K562 (cell line): ENCODE results near the gene AKAIN1. TPM values are rescaled to one million over a fixed set of nuclear protein-coding genes. Genes with fewer than 3 reads are reported as not detected.

Experiments used
- ATAC-seq: fragments of 200-7000 bp; cut with Tn5 transposase; 3 replicates; pipeline ENCODE4 v1.9.1; 2020; ENCODE audit warnings: moderate library complexity
- BruUV-seq: library from RNA; stranded (reverse); fragments of 400-500 nt; replicated peaks from 2 replicates; lab custom pipeline; 2021; lab: Mats Ljungman, UMichigan
- CTCF ChIA-PET: fragments of 300-600 bp; formaldehyde crosslinking; extraction: SDS; loops from one replicate; lab custom pipeline; 2021; ENCODE audit warnings: low intra/inter-chr PET ratio; lab: Yijun Ruan, JAX
- POLR2A ChIA-PET: fragments of 300-600, 350-650 bp; sonication (Branson Sonifier 250); formaldehyde crosslinking; extraction: SDS; loops from one replicate; lab custom pipeline; 2021; ENCODE audit warnings: antibody characterized with exemption, inconsistent platforms; lab: Yijun Ruan, JAX
- DNase-seq, 4 experiments: peaks; one replicate each; pipeline versions ENCODE4 v3.0.0 to v3.0.0-alpha.2; 2011 to 2018; ENCODE audit warnings: low spot score in 3 of 4, mixed read lengths in 3 of 4; ENCODE audit errors: extremely low read depth in 1 of 4
- FAIRE-seq: peaks from 2 replicates; lab custom pipeline; 2011; peaks lifted over from hg19 to GRCh38; lab: Jason Lieb, UNC
- H2AFZ ChIP-seq: 2 replicates; pipeline ENCODE4 v1.6.0; 2011; ENCODE audit warnings: low read depth, low read length, control low read depth, inconsistent platforms
- H3K27ac ChIP-seq: fragments of 200-600 bp; 3 replicates; pipeline ENCODE4 v1.8.0; 2011; ENCODE audit warnings: low read depth, mild to moderate bottlenecking, control low read depth, inconsistent platforms, low read length, moderate library complexity, mixed read lengths; ENCODE audit errors: extremely low read depth
- H3K27me3 ChIP-seq, 2 experiments: fragments of 300-600 bp in 1 of 2; 2 replicates in 1 of 2; 3 replicates in 1 of 2; pipeline versions ENCODE4 v1.6.0 to v1.8.0; 2011; ENCODE audit warnings: inconsistent platforms in 2 of 2, low read length in 2 of 2, mild to moderate bottlenecking in 1 of 2, mixed read lengths in 1 of 2, moderate library complexity in 1 of 2; ENCODE audit not compliant: control insufficient read depth in 2 of 2, insufficient read depth in 2 of 2
- H3K36me3 ChIP-seq: fragments of 300-600 bp; 3 replicates; pipeline ENCODE4 v1.8.0; 2011; ENCODE audit warnings: mild to moderate bottlenecking, low read length, inconsistent platforms; ENCODE audit not compliant: control insufficient read depth, insufficient read depth
- H3K4me1 ChIP-seq, 2 experiments: fragments of 200-600 bp in 1 of 2; replicated peaks in 1 of 2; 2 replicates in 1 of 2; 3 replicates in 1 of 2; pipeline versions ENCODE4 v1.5.1 to v1.8.0; 2011; ENCODE audit warnings: inconsistent platforms in 2 of 2, low read length in 2 of 2, mild to moderate bottlenecking in 1 of 2, mixed read lengths in 1 of 2, moderate library complexity in 1 of 2; ENCODE audit not compliant: control insufficient read depth in 2 of 2, insufficient read depth in 2 of 2
- H3K4me2 ChIP-seq: 2 replicates; pipeline ENCODE4 v1.6.1; 2011; ENCODE audit warnings: low read length, control low read depth, inconsistent platforms, mixed read lengths; ENCODE audit not compliant: insufficient read depth
- H3K4me3 ChIP-seq: fragments of 200-600 bp; sonication (generic), shearing (Covaris generic); 2 replicates; pipeline ENCODE4 v1.5.1; 2016; ENCODE audit warnings: control low read depth, inconsistent platforms
- H3K79me2 ChIP-seq: fragments of 200-600 bp; 3 replicates; pipeline ENCODE4 v1.8.0; 2011; ENCODE audit warnings: low read length, inconsistent platforms; ENCODE audit not compliant: control insufficient read depth, insufficient read depth
- H3K9ac ChIP-seq, 2 experiments: 2 replicates each; pipeline versions ENCODE4 v1.6.0 to v1.6.1; 2011; ENCODE audit warnings: low read depth in 2 of 2, low read length in 2 of 2, control low read depth in 1 of 2, inconsistent platforms in 1 of 2, mild to moderate bottlenecking in 1 of 2, mixed read lengths in 1 of 2; ENCODE audit not compliant: insufficient read depth in 1 of 2
- H3K9me1 ChIP-seq: one replicate; pipeline ENCODE4 v1.6.0; 2011; ENCODE audit warnings: inconsistent platforms, mild to moderate bottlenecking, low read length, moderate library complexity; ENCODE audit not compliant: control insufficient read depth, insufficient read depth
- H3K9me3 ChIP-seq: replicated peaks from 2 replicates; pipeline ENCODE4 v1.5.1; 2011; ENCODE audit warnings: low read depth, low read length, inconsistent platforms; ENCODE audit not compliant: control insufficient read depth, insufficient read depth
- H4K20me1 ChIP-seq: replicated peaks from 2 replicates; pipeline ENCODE4 v1.6.1; 2011; ENCODE audit warnings: low read length, inconsistent platforms, mixed read lengths; ENCODE audit not compliant: control insufficient read depth, insufficient read depth
- EP300 ChIP-seq: IDR thresholded peaks from 2 replicates; pipeline ENCODE4 v1.6.1; 2012; ENCODE audit warnings: low read length, improper control_type of control experiment
- KDM1A ChIP-seq, 2 experiments: fragments of 450-650 bp; IDR thresholded peaks; 2 replicates each; pipeline ENCODE4 v1.6.1; 2016; ENCODE audit warnings: mild to moderate bottlenecking in 2 of 2
- KLF6 ChIP-seq: fragments of 250-450 bp; sonication (Bioruptor Pico); IDR thresholded peaks from 2 replicates; pipeline ENCODE4 v1.4.0; 2020; ENCODE audit warnings: mild to moderate bottlenecking, moderate library complexity, borderline replicate concordance
- LARP7 ChIP-seq: fragments of 450-650 bp; IDR thresholded peaks from 2 replicates; pipeline ENCODE4 v1.6.1; 2016
- SMAD4 ChIP-seq: fragments of 250-450 bp; sonication (Bioruptor Pico); conservative IDR thresholded peaks from 2 replicates; pipeline ENCODE4 v1.8.0; 2021; ENCODE audit warnings: inconsistent platforms, mild to moderate bottlenecking, moderate library complexity
- XRCC5 ChIP-seq: fragments of 200-400 bp; formaldehyde crosslinking; IDR thresholded peaks from 2 replicates; pipeline ENCODE4 v1.6.1; 2017; ENCODE audit warnings: low read depth, mild to moderate bottlenecking, low read length
- WGBS: fragments of 100-300 bp; shearing (Covaris generic); methylation state at CpG from one replicate; pipeline ENCODE4 v1.1.6; 2016; ENCODE audit warnings: low coverage, mixed read lengths; ENCODE audit not compliant: insufficient coverage; ENCODE audit errors: missing lambda C conversion rate; 5-methylcytosine and 5-hydroxymethylcytosine counted together
- in situ Hi-C: fragments of 300-500 bp; cut with MboI; formaldehyde crosslinking; loops from 4 replicates; pipeline ENCODE4 v1.15.0; 2018; ENCODE audit warnings: inconsistent platforms, mixed read lengths
- intact Hi-C: fragments of 100-400 bp; cut with micrococcal nuclease; formaldehyde crosslinking; loops from 2 replicates; pipeline ENCODE4 v1.14.2; 2022
- polyA plus RNA-seq, 8 experiments: library from polyadenylated mRNA; depleted of rRNA in 4 of 8; stranded (reverse) in 5 of 8; unstranded in 3 of 8; fragments of >200 nt; fragmentation: Nextera tagmentation in 2 of 8; fragmentation: Illumina TruSeq in 1 of 8; extraction: Ambion mirVana in 2 of 8; extraction: Trizol in 1 of 8; gene quantifications; 2 replicates each; pipeline versions ENCODE4 v1.2.1 to v1.2.3, GENCODE V29; 2011 to 2014; ENCODE audit warnings: inconsistent platforms in 1 of 8, missing spikeins in 1 of 8
- total RNA-seq, 7 experiments: library from RNA; depleted of rRNA in 6 of 7; stranded (reverse); fragments of >200 nt in 6 of 7; fragmentation: Illumina TruSeq in 2 of 7; extraction: Trizol in 2 of 7; gene quantifications; 2 replicates each; pipeline versions ENCODE4 v1.2.1 to v1.2.3, GENCODE V29; 2011 to 2021; ENCODE audit warnings: low replicate concordance in 1 of 7
- TF ChIP-seq, protein P1 (sequence below): sonication (generic); formaldehyde crosslinking; IDR thresholded peaks from 2 replicates; pipeline ENCODE4 v1.8.0; 2023; ENCODE audit warnings: mild to moderate bottlenecking, missing genetic modification reagents
- TF ChIP-seq, protein P2 (sequence below), 2 experiments: fragments of 450-650 bp; formaldehyde crosslinking in 1 of 2; IDR thresholded peaks; 2 replicates each; pipeline versions ENCODE4 v1.4.0 to v1.6.1; 2014 to 2020; ENCODE audit warnings: mild to moderate bottlenecking in 2 of 2, borderline replicate concordance in 1 of 2, low read depth in 1 of 2

AKAIN1 gene
- total and polyA plus RNA-seq, 9 of the 15 experiments (the other 6 are each of a cell fraction or from before 2014, with no cell fraction given): not detected

DNA sequence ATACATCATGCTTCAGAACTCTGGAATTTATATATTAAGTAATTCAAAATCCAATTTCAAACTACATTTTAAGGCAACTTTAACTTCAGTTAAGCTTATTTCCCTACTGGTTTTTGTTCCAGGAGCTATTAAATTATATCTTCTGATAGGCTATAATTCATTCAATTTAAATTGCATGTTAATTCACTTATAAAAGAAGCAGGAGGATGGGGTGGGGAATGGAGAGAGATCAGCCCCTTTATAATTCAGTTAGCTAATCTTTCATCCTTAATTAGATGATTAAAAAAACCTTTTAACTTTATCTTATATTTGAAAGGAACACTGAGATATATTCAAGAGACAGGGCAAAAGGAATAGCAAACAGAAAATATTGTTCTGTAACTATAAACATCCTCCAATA, 86.8 kb downstream of the AKAIN1 start (continued):
- no peak for TF ChIP-seq LARP7
- no peak for TF ChIP-seq KDM1A (IDR thresholded peaks at IDR 0.05)
- TF ChIP-seq EP300: no peak
- TF ChIP-seq KLF6 (CRISPR knock-in tag): no peak
- TF ChIP-seq, protein P1, sequence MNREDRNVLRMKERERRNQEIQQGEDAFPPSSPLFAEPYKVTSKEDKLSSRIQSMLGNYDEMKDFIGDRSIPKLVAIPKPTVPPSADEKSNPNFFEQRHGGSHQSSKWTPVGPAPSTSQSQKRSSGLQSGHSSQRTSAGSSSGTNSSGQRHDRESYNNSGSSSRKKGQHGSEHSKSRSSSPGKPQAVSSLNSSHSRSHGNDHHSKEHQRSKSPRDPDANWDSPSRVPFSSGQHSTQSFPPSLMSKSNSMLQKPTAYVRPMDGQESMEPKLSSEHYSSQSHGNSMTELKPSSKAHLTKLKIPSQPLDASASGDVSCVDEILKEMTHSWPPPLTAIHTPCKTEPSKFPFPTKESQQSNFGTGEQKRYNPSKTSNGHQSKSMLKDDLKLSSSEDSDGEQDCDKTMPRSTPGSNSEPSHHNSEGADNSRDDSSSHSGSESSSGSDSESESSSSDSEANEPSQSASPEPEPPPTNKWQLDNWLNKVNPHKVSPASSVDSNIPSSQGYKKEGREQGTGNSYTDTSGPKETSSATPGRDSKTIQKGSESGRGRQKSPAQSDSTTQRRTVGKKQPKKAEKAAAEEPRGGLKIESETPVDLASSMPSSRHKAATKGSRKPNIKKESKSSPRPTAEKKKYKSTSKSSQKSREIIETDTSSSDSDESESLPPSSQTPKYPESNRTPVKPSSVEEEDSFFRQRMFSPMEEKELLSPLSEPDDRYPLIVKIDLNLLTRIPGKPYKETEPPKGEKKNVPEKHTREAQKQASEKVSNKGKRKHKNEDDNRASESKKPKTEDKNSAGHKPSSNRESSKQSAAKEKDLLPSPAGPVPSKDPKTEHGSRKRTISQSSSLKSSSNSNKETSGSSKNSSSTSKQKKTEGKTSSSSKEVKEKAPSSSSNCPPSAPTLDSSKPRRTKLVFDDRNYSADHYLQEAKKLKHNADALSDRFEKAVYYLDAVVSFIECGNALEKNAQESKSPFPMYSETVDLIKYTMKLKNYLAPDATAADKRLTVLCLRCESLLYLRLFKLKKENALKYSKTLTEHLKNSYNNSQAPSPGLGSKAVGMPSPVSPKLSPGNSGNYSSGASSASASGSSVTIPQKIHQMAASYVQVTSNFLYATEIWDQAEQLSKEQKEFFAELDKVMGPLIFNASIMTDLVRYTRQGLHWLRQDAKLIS (CRISPR knock-in tag): no peak
- no peak for TF ChIP-seq SMAD4 (CRISPR knock-in tag)
- TF ChIP-seq, all 486 proteins: peak for 0

DNA sequence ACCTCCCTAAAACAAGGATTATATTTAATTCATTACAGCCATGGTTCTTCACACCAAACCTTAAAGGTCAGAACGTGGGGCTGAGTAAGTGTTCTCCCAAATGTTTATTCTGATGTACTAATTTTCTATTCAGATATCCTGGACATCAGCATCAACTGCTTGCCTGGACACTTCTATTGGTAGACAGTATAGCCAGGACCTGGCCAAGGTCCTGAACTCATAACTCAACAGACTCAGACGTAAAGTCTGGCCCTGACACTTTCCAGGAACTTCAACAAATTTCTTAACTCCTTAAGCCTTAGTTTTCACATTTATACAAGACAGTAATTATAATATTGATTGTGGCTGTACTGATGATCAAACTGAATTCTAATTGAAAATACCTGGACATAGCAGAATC, 89.1 kb downstream of the AKAIN1 start:
- Histone ChIP-seq H3K9me1 (no peaks in the 10 kb centered on the region), H3K9ac (no peak overlapping the region), H3K36me3 (no peaks in the 10 kb centered on the region), H3K27ac (no peak overlapping the region), H4K20me1 (no peaks in the 10 kb centered on the region), H3K79me2 (no peaks in the 10 kb centered on the region), H3K27me3 (no peaks in the 10 kb centered on the region), H3K4me3 (no peak overlapping the region), H3K9me3 (no peaks in the 10 kb centered on the region), H2AFZ (no peak overlapping the region), H3K4me2 (no peak overlapping the region), H3K4me1 (no peaks in the 10 kb centered on the region)
- ChIA-PET POLR2A (no interaction called here), CTCF (no interaction called here)
- no peak for DNase-seq
- TF ChIP-seq XRCC5: no peak
- TF ChIP-seq, protein P2, sequence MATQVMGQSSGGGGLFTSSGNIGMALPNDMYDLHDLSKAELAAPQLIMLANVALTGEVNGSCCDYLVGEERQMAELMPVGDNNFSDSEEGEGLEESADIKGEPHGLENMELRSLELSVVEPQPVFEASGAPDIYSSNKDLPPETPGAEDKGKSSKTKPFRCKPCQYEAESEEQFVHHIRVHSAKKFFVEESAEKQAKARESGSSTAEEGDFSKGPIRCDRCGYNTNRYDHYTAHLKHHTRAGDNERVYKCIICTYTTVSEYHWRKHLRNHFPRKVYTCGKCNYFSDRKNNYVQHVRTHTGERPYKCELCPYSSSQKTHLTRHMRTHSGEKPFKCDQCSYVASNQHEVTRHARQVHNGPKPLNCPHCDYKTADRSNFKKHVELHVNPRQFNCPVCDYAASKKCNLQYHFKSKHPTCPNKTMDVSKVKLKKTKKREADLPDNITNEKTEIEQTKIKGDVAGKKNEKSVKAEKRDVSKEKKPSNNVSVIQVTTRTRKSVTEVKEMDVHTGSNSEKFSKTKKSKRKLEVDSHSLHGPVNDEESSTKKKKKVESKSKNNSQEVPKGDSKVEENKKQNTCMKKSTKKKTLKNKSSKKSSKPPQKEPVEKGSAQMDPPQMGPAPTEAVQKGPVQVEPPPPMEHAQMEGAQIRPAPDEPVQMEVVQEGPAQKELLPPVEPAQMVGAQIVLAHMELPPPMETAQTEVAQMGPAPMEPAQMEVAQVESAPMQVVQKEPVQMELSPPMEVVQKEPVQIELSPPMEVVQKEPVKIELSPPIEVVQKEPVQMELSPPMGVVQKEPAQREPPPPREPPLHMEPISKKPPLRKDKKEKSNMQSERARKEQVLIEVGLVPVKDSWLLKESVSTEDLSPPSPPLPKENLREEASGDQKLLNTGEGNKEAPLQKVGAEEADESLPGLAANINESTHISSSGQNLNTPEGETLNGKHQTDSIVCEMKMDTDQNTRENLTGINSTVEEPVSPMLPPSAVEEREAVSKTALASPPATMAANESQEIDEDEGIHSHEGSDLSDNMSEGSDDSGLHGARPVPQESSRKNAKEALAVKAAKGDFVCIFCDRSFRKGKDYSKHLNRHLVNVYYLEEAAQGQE (IDR thresholded peaks at IDR 0.05; ENCODE audit: borderline replicate concordance): peak; percentile 75
- TF ChIP-seq, protein P2 (CRISPR knock-in tag; IDR thresholded peaks at IDR 0.05; ENCODE audit: low read depth): peak; percentile 82; the same call in 1 of the 2 replicates
- WGBS: 0% methylated on average over 2 of the region's 2 CpGs
- in situ Hi-C loops (no loop called here), intact Hi-C loops (no loop called here)
- ATAC-seq: no peak
- no peak for FAIRE-seq
- no TSS peak for BruUV-seq
